ENCODE data around the gene TOM1L1.

Gene TOM1L1

GRCh38 chr17:54972406-54973138, 71.9 kb downstream of the TOM1L1 start:
- no peak overlapping the region for H3K4me3 ChIP-seq (ENCODE audit: low read length)
- no peak overlapping the region for H2BK120ac ChIP-seq (ENCODE audit: low read depth, low read length)
- H3K4me2 ChIP-seq (ENCODE audit: low read length) = no peak overlapping the region
- H3K4me1 ChIP-seq (ENCODE audit: control insufficient read depth, low read depth, low read length) = peaks cover 3% of the 10 kb centered on the region
- H3K79me1 ChIP-seq (ENCODE audit: low read length) = peaks cover 21% of the 10 kb centered on the region
- H3K56ac ChIP-seq (ENCODE audit: low read length) = no peak overlapping the region
- H3K23ac ChIP-seq (ENCODE audit: low read length) = no peak overlapping the region
- no peaks in the 10 kb centered on the region for H3K36me3 ChIP-seq (ENCODE audit: control insufficient read depth, insufficient read depth, low read length)
- no CpG with 5 or more reads among the region's 3 CpGs for WGBS (ENCODE audit: extremely low coverage, insufficient coverage, low lambda C conversion rate)
- peaks cover 17% of the 10 kb centered on the region for H3K79me2 ChIP-seq (ENCODE audit: control insufficient read depth, insufficient read depth, low read length)
- H2BK15ac ChIP-seq (replicated peaks; ENCODE audit: low read depth) = no peak overlapping the region
- no peak overlapping the region for H3K18ac ChIP-seq (ENCODE audit: low read length)
- H2BK5ac ChIP-seq (ENCODE audit: low read length) = no peak overlapping the region
- no peak overlapping the region for H3K27ac ChIP-seq (ENCODE audit: low read depth, low read length)
- H4K5ac ChIP-seq (ENCODE audit: low read length) = no peak overlapping the region
- no peak for DNase-seq
- H3K4ac ChIP-seq (ENCODE audit: low read depth, low read length) = no peak overlapping the region
- no peak overlapping the region for H3K9ac ChIP-seq (ENCODE audit: low read length)
- no peak overlapping the region for H4K8ac ChIP-seq (ENCODE audit: low read depth, low read length)
- no peak overlapping the region for H2AK5ac ChIP-seq (ENCODE audit: low read length)
- H3K27me3 ChIP-seq (ENCODE audit: insufficient read depth, low read length, poor library complexity) = no peaks in the 10 kb centered on the region

GRCh38 chr17:54974759-54975158, 74.1 kb downstream of the TOM1L1 start:
- H4K8ac ChIP-seq (ENCODE audit: low read depth, low read length) = no peak overlapping the region
- H3K4me3 ChIP-seq (ENCODE audit: low read length) = no peak overlapping the region
- H3K18ac ChIP-seq (ENCODE audit: low read length) = no peak overlapping the region
- H4K5ac ChIP-seq (ENCODE audit: low read length) = no peak overlapping the region
- no peak overlapping the region for H2BK15ac ChIP-seq (replicated peaks; ENCODE audit: low read depth)
- H3K4me1 ChIP-seq (ENCODE audit: control insufficient read depth, low read depth, low read length) = peaks cover 2% of the 10 kb centered on the region
- H2BK5ac ChIP-seq (ENCODE audit: low read length) = no peak overlapping the region
- no peak overlapping the region for H3K56ac ChIP-seq (ENCODE audit: low read length)
- H3K4me2 ChIP-seq (ENCODE audit: low read length) = no peak overlapping the region
- H3K36me3 ChIP-seq (ENCODE audit: control insufficient read depth, insufficient read depth, low read length) = no peaks in the 10 kb centered on the region
- H3K79me1 ChIP-seq (ENCODE audit: low read length) = peaks cover 16% of the 10 kb centered on the region
- H3K4ac ChIP-seq (ENCODE audit: low read depth, low read length) = no peak overlapping the region
- no peak overlapping the region for H3K9ac ChIP-seq (ENCODE audit: low read length)
- no CpG with 5 or more reads among the region's 3 CpGs for WGBS (ENCODE audit: extremely low coverage, insufficient coverage, low lambda C conversion rate)
- no peak overlapping the region for H2BK120ac ChIP-seq (ENCODE audit: low read depth, low read length)
- no peak for DNase-seq
- no peaks in the 10 kb centered on the region for H3K27me3 ChIP-seq (ENCODE audit: insufficient read depth, low read length, poor library complexity)
- H3K23ac ChIP-seq (ENCODE audit: low read length) = no peak overlapping the region
- peaks cover 10% of the 10 kb centered on the region for H3K79me2 ChIP-seq (ENCODE audit: control insufficient read depth, insufficient read depth, low read length)
- no peak overlapping the region for H2AK5ac ChIP-seq (ENCODE audit: low read length)
- no peak overlapping the region for H3K27ac ChIP-seq (ENCODE audit: low read depth, low read length)

- H3K18ac ChIP-seq (ENCODE audit: low read length) = no peak overlapping the region
- no peak overlapping the region for H3K9ac ChIP-seq (ENCODE audit: low read length)
- H3K27ac ChIP-seq (ENCODE audit: low read depth, low read length) = no peak overlapping the region
- no peak overlapping the region for H3K23ac ChIP-seq (ENCODE audit: low read length)
- no peak overlapping the region for H3K4ac ChIP-seq (ENCODE audit: low read depth, low read length)
- H2BK5ac ChIP-seq (ENCODE audit: low read length) = no peak overlapping the region
- no peak overlapping the region for H3K4me2 ChIP-seq (ENCODE audit: low read length)
- peaks cover 12% of the 10 kb centered on the region for H3K79me1 ChIP-seq (ENCODE audit: low read length)
- no peaks in the 10 kb centered on the region for H3K4me1 ChIP-seq (ENCODE audit: control insufficient read depth, low read depth, low read length)
- no peak overlapping the region for H4K5ac ChIP-seq (ENCODE audit: low read length)
- H2AK5ac ChIP-seq (ENCODE audit: low read length) = no peak overlapping the region
- WGBS (ENCODE audit: extremely low coverage, insufficient coverage, low lambda C conversion rate) = no CpG with 5 or more reads among the region's 3 CpGs
- H4K8ac ChIP-seq (ENCODE audit: low read depth, low read length) = no peak overlapping the region
- H2BK15ac ChIP-seq (replicated peaks; ENCODE audit: low read depth) = no peak overlapping the region
- H3K79me2 ChIP-seq (ENCODE audit: control insufficient read depth, insufficient read depth, low read length) = peaks cover 6% of the 10 kb centered on the region
- no peaks in the 10 kb centered on the region for H3K27me3 ChIP-seq (ENCODE audit: insufficient read depth, low read length, poor library complexity)
- H3K36me3 ChIP-seq (ENCODE audit: control insufficient read depth, insufficient read depth, low read length) = no peaks in the 10 kb centered on the region
- H3K4me3 ChIP-seq (ENCODE audit: low read length) = no peak overlapping the region
- no peak overlapping the region for H3K56ac ChIP-seq (ENCODE audit: low read length)
- H2BK120ac ChIP-seq (ENCODE audit: low read depth, low read length) = no peak overlapping the region
- no peak for DNase-seq
Observed at GRCh38 chr17:54976316-54976715, 75.7 kb downstream of the TOM1L1 start.

- Histone ChIP-seq H2BK5ac (ENCODE audit: low read length) (no peak overlapping the region), H3K4me3 (ENCODE audit: low read length) (no peak overlapping the region), H3K18ac (ENCODE audit: low read length) (no peak overlapping the region), H3K4me2 (ENCODE audit: low read length) (no peak overlapping the region), H3K4me1 (ENCODE audit: control insufficient read depth, low read depth, low read length) (no peaks in the 10 kb centered on the region), H2AK5ac (ENCODE audit: low read length) (no peak overlapping the region), H3K4ac (ENCODE audit: low read depth, low read length) (no peak overlapping the region), H3K27me3 (ENCODE audit: insufficient read depth, low read length, poor library complexity) (no peaks in the 10 kb centered on the region), H4K8ac (ENCODE audit: low read depth, low read length) (no peak overlapping the region), H3K27ac (ENCODE audit: low read depth, low read length) (no peak overlapping the region), H3K36me3 (ENCODE audit: control insufficient read depth, insufficient read depth, low read length) (no peaks in the 10 kb centered on the region), H3K56ac (ENCODE audit: low read length) (no peak overlapping the region), H3K9ac (ENCODE audit: low read length) (no peak overlapping the region), H2BK120ac (ENCODE audit: low read depth, low read length) (no peak overlapping the region), H2BK15ac (replicated peaks; ENCODE audit: low read depth) (no peak overlapping the region), H3K23ac (ENCODE audit: low read length) (no peak overlapping the region), H4K5ac (ENCODE audit: low read length) (no peak overlapping the region), H3K79me1 (ENCODE audit: low read length) (peaks cover 8% of the 10 kb centered on the region), H3K79me2 (ENCODE audit: control insufficient read depth, insufficient read depth, low read length) (peaks cover 5% of the 10 kb centered on the region)
- no CpG with 5 or more reads among the region's 2 CpGs for WGBS (ENCODE audit: extremely low coverage, insufficient coverage, low lambda C conversion rate)
- DNase-seq = no peak
Observed at GRCh38 chr17:54977744-54978143, 77.1 kb downstream of the TOM1L1 start.

- H3K4me3 ChIP-seq (ENCODE audit: low read length) = no peak overlapping the region
- H4K5ac ChIP-seq (ENCODE audit: low read length) = no peak overlapping the region
- no peak overlapping the region for H3K27ac ChIP-seq (ENCODE audit: low read depth, low read length)
- peaks cover 4% of the 10 kb centered on the region for H3K79me1 ChIP-seq (ENCODE audit: low read length)
- no peak overlapping the region for H3K18ac ChIP-seq (ENCODE audit: low read length)
- DNase-seq = no peak
- no peak overlapping the region for H4K8ac ChIP-seq (ENCODE audit: low read depth, low read length)
- no peaks in the 10 kb centered on the region for H3K36me3 ChIP-seq (ENCODE audit: control insufficient read depth, insufficient read depth, low read length)
- H3K23ac ChIP-seq (ENCODE audit: low read length) = no peak overlapping the region
- no peak overlapping the region for H2BK120ac ChIP-seq (ENCODE audit: low read depth, low read length)
- H2BK15ac ChIP-seq (replicated peaks; ENCODE audit: low read depth) = no peak overlapping the region
- H2BK5ac ChIP-seq (ENCODE audit: low read length) = no peak overlapping the region
- no peak overlapping the region for H3K56ac ChIP-seq (ENCODE audit: low read length)
- no peaks in the 10 kb centered on the region for H3K4me1 ChIP-seq (ENCODE audit: control insufficient read depth, low read depth, low read length)
- H3K4ac ChIP-seq (ENCODE audit: low read depth, low read length) = no peak overlapping the region
- H3K9ac ChIP-seq (ENCODE audit: low read length) = no peak overlapping the region
- H2AK5ac ChIP-seq (ENCODE audit: low read length) = no peak overlapping the region
- no peak overlapping the region for H3K4me2 ChIP-seq (ENCODE audit: low read length)
- no peaks in the 10 kb centered on the region for H3K27me3 ChIP-seq (ENCODE audit: insufficient read depth, low read length, poor library complexity)
- peaks cover 2% of the 10 kb centered on the region for H3K79me2 ChIP-seq (ENCODE audit: control insufficient read depth, insufficient read depth, low read length)
Observed at GRCh38 chr17:54979657-54980056, 79.0 kb downstream of the TOM1L1 start.

- Histone ChIP-seq H3K56ac (ENCODE audit: low read length) (no peak overlapping the region), H3K36me3 (ENCODE audit: control insufficient read depth, insufficient read depth, low read length) (no peaks in the 10 kb centered on the region), H3K79me2 (ENCODE audit: control insufficient read depth, insufficient read depth, low read length) (peaks cover 2% of the 10 kb centered on the region), H3K4ac (ENCODE audit: low read depth, low read length) (no peak overlapping the region), H3K4me1 (ENCODE audit: control insufficient read depth, low read depth, low read length) (no peaks in the 10 kb centered on the region), H4K5ac (ENCODE audit: low read length) (no peak overlapping the region), H2BK5ac (ENCODE audit: low read length) (no peak overlapping the region), H3K27ac (ENCODE audit: low read depth, low read length) (no peak overlapping the region), H3K4me2 (ENCODE audit: low read length) (no peak overlapping the region), H2BK120ac (ENCODE audit: low read depth, low read length) (no peak overlapping the region), H4K8ac (ENCODE audit: low read depth, low read length) (no peak overlapping the region), H2AK5ac (ENCODE audit: low read length) (no peak overlapping the region), H3K9ac (ENCODE audit: low read length) (no peak overlapping the region), H3K23ac (ENCODE audit: low read length) (no peak overlapping the region), H3K4me3 (ENCODE audit: low read length) (no peak overlapping the region), H3K27me3 (ENCODE audit: insufficient read depth, low read length, poor library complexity) (no peaks in the 10 kb centered on the region), H2BK15ac (replicated peaks; ENCODE audit: low read depth) (no peak overlapping the region), H3K79me1 (ENCODE audit: low read length) (peaks cover 2% of the 10 kb centered on the region), H3K18ac (ENCODE audit: low read length) (no peak overlapping the region)
- no peak for DNase-seq
- no CpG with 5 or more reads among the region's 3 CpGs for WGBS (ENCODE audit: extremely low coverage, insufficient coverage, low lambda C conversion rate)
Observed at GRCh38 chr17:54980375-54980774, 79.7 kb downstream of the TOM1L1 start.

Data from mesendoderm (in vitro differentiated cells).